Endothelial cell of umbilical vein (primary cell): Measurements from ENCODE around the gene THEMIS. TPM values are rescaled to one million over a fixed set of nuclear protein-coding genes. Genes with fewer than 3 reads are reported as not detected.

ENCODE experiments used
- BruUV-seq: library from RNA; stranded (reverse); fragments of 400-500 nt; replicated peaks from 2 replicates; lab custom pipeline; 2021; lab: Mats Ljungman, UMichigan
- CTCF ChIA-PET: fragments of 300-600, 350-600 bp; sonication (Branson Sonifier 250); formaldehyde crosslinking; loops from one replicate; lab custom pipeline; 2021; ENCODE audit warnings: antibody characterized with exemption, inconsistent platforms; lab: Charles Lee
- POLR2A ChIA-PET: fragments of 300-600, 350-600 bp; sonication (Branson Sonifier 250); formaldehyde crosslinking; loops from one replicate; lab custom pipeline; 2021; ENCODE audit warnings: antibody characterized with exemption, inconsistent platforms; lab: Charles Lee
- DNase-seq: peaks from one replicate; pipeline ENCODE4 v3.0.0-alpha.2; 2011; ENCODE audit warnings: low read depth, low spot score
- FAIRE-seq: peaks from 2 replicates; lab custom pipeline; 2011; peaks lifted over from hg19 to GRCh38; lab: Jason Lieb, UNC
- H2AFZ ChIP-seq: 2 replicates; pipeline ENCODE4 v1.6.0; 2012; ENCODE audit warnings: low read depth, low read length, control low read depth, inconsistent platforms
- H3K27ac ChIP-seq: 2 replicates; pipeline ENCODE4 v1.5.1; 2011; ENCODE audit warnings: low read depth, mild to moderate bottlenecking, control low read depth, low read length, moderate library complexity; ENCODE audit not compliant: insufficient read depth
- H3K27me3 ChIP-seq, 2 experiments: 2 replicates each; pipeline versions ENCODE4 v1.6.0 to v1.6.1; 2011; ENCODE audit warnings: low read length in 2 of 2, mixed read lengths in 1 of 2; ENCODE audit not compliant: control insufficient read depth in 2 of 2, insufficient read depth in 2 of 2
- H3K36me3 ChIP-seq, 2 experiments: 2 replicates in 1 of 2; 3 replicates in 1 of 2; pipeline ENCODE4 v1.5.1; 2011; ENCODE audit warnings: low read length in 2 of 2, mild to moderate bottlenecking in 1 of 2, moderate library complexity in 1 of 2; ENCODE audit not compliant: control insufficient read depth in 2 of 2, insufficient read depth in 2 of 2; ENCODE audit errors: extremely low read depth in 1 of 2
- H3K4me1 ChIP-seq: 3 replicates; pipeline ENCODE4 v1.5.1; 2011; ENCODE audit warnings: mild to moderate bottlenecking, low read length; ENCODE audit not compliant: control insufficient read depth, insufficient read depth; ENCODE audit errors: extremely low read depth
- H3K4me2 ChIP-seq: 2 replicates; pipeline ENCODE4 v1.6.1; 2011; ENCODE audit warnings: low read length, control low read depth, mixed read lengths; ENCODE audit not compliant: insufficient read depth
- H3K4me3 ChIP-seq, 3 experiments: fragments of 200-600 bp in 1 of 3; sonication (generic), shearing (Covaris generic) in 1 of 3; replicated peaks in 1 of 3; 2 replicates each; pipeline ENCODE4 v1.5.1; 2011 to 2016; ENCODE audit warnings: control low read depth in 3 of 3, low read length in 3 of 3, mild to moderate bottlenecking in 2 of 3, inconsistent platforms in 1 of 3, low read depth in 1 of 3, moderate library complexity in 1 of 3; ENCODE audit not compliant: insufficient read depth in 1 of 3
- H3K79me2 ChIP-seq: 2 replicates; pipeline ENCODE4 v1.6.0; 2012; ENCODE audit warnings: low read length, inconsistent platforms; ENCODE audit not compliant: control insufficient read depth, insufficient read depth
- H3K9ac ChIP-seq: replicated peaks from 2 replicates; pipeline ENCODE3; 2011; ENCODE audit warnings: low read length, control low read depth; ENCODE audit not compliant: insufficient read depth; ENCODE audit errors: extremely low read depth
- H3K9me1 ChIP-seq: replicated peaks from 3 replicates; pipeline ENCODE4 v1.6.0; 2011; ENCODE audit warnings: mild to moderate bottlenecking, low read length; ENCODE audit not compliant: control insufficient read depth, insufficient read depth; ENCODE audit errors: extremely low read depth
- H3K9me3 ChIP-seq: replicated peaks from 2 replicates; pipeline ENCODE4 v1.5.1; 2012; ENCODE audit warnings: low read length, inconsistent platforms; ENCODE audit not compliant: control insufficient read depth, insufficient read depth
- H4K20me1 ChIP-seq: replicated peaks from 2 replicates; pipeline ENCODE3; 2011; ENCODE audit warnings: mild to moderate bottlenecking, low read length; ENCODE audit not compliant: control insufficient read depth, insufficient read depth; ENCODE audit errors: extremely low read depth
- CTCF ChIP-seq, 2 donors: IDR thresholded peaks; 1 replicate in 1 of 2; 2 replicates in 1 of 2; pipeline ENCODE4 v1.5.1; 2011; ENCODE audit warnings: low read length in 2 of 2, mild to moderate bottlenecking in 2 of 2, moderate library complexity in 2 of 2, control low read depth in 1 of 2, inconsistent platforms in 1 of 2, low read depth in 1 of 2; ENCODE audit not compliant: insufficient read depth in 1 of 2; ENCODE audit errors: extremely low read depth in 1 of 2
- EZH2 ChIP-seq: IDR thresholded peaks from 2 replicates; pipeline ENCODE4 v1.6.1; 2012; ENCODE audit warnings: borderline replicate concordance, low read depth, mild to moderate bottlenecking, moderate library complexity, low read length, inconsistent platforms; ENCODE audit not compliant: severe bottlenecking
- FOS ChIP-seq: IDR thresholded peaks from 2 replicates; pipeline ENCODE4 v1.6.1; 2011; ENCODE audit warnings: mild to moderate bottlenecking, low read length, moderate library complexity, borderline replicate concordance; ENCODE audit not compliant: insufficient read depth
- GATA2 ChIP-seq: IDR thresholded peaks from 2 replicates; pipeline ENCODE4 v1.7.0; 2011; ENCODE audit warnings: low read depth, mild to moderate bottlenecking, moderate library complexity, mixed read lengths, low read length; ENCODE audit not compliant: insufficient read length, insufficient read depth
- JUN ChIP-seq: IDR thresholded peaks from 2 replicates; pipeline ENCODE4 v1.6.1; 2011; ENCODE audit warnings: borderline replicate concordance, low read depth; ENCODE audit not compliant: insufficient read length, insufficient read depth
- MYC ChIP-seq: IDR thresholded peaks from one replicate; pipeline ENCODE4 v1.6.1; 2011; ENCODE audit warnings: mild to moderate bottlenecking, low read depth, low read length
- POLR2A ChIP-seq: IDR thresholded peaks from 2 replicates; pipeline ENCODE4 v1.6.1; 2012; ENCODE audit warnings: low read depth, mild to moderate bottlenecking, control low read depth, low read length
- POLR2AphosphoS5 ChIP-seq: IDR thresholded peaks from 2 replicates; pipeline ENCODE4 v1.6.1; 2012; ENCODE audit warnings: low read depth, mild to moderate bottlenecking, control low read depth, low read length, moderate library complexity; ENCODE audit not compliant: insufficient read depth
- dilution Hi-C: fragments of 300-500 bp; cut with MboI; formaldehyde crosslinking; loops from one replicate; pipeline ENCODE4 v1.15.0; 2019; ENCODE audit warnings: low sequenced_read_pairs; ENCODE audit not compliant: extremely low pct_ligation_motif_present
- intact Hi-C: fragments of 100-400 bp; cut with micrococcal nuclease; formaldehyde crosslinking; loops from one replicate; pipeline ENCODE4 v1.10.0; 2022
- polyA plus RNA-seq, 4 experiments: library from polyadenylated mRNA; depleted of rRNA in 3 of 4; stranded (reverse) in 3 of 4; unstranded in 1 of 4; fragments of >200 nt; gene quantifications; 2 replicates each; pipeline versions ENCODE4 v1.2.1 to v1.2.3, GENCODE V29; 2011 to 2012; ENCODE audit warnings: missing spikeins in 1 of 4
- total RNA-seq: library from RNA; stranded (reverse); gene quantifications from 2 replicates; pipeline ENCODE4 v1.2.3, GENCODE V29; 2021
- TF ChIP-seq, protein P1 (sequence below): IDR thresholded peaks from 2 replicates; pipeline ENCODE4 v1.6.1; 2011; ENCODE audit not compliant: insufficient read depth, insufficient read length

The THEMIS gene
- total and polyA plus RNA-seq, 2 donors (not counting 3 experiments of a cell fraction or from before 2014, with no cell fraction given), result not detected

- POLR2A ChIA-PET, result no interaction called here
- Histone ChIP-seq H3K4me1 (no peaks in the 10 kb centered on the region), H3K27me3 (peaks cover 0 to 10% of the 10 kb centered on the region in 2 experiments), H3K4me3 (no peak overlapping the region), H3K36me3 (no peaks in the 10 kb centered on the region), H3K27ac (no peak overlapping the region), H4K20me1 (no peaks in the 10 kb centered on the region), H3K79me2 (no peaks in the 10 kb centered on the region), H3K9ac (no peak overlapping the region), H3K4me2 (no peak overlapping the region), H3K9me3 (no peaks in the 10 kb centered on the region), H2AFZ (no peak overlapping the region), H3K9me1 (no peaks in the 10 kb centered on the region)
- FAIRE-seq (no peak), DNase-seq (no peak)
- TF ChIP-seq GATA2, result no peak
- no peak for TF ChIP-seq FOS
- TF ChIP-seq POLR2AphosphoS5, result no peak
- no peak for TF ChIP-seq CTCF (IDR thresholded peaks at IDR 0.05; ENCODE audit: extremely low read depth in 1 of 2, insufficient read depth in 1 of 2, low read depth in 1 of 2, low read length in 2 of 2)
- no peak for TF ChIP-seq EZH2
- TF ChIP-seq JUN, result no peak
- TF ChIP-seq MYC, result no peak
- no peak for TF ChIP-seq POLR2A
- TF ChIP-seq, protein P1, sequence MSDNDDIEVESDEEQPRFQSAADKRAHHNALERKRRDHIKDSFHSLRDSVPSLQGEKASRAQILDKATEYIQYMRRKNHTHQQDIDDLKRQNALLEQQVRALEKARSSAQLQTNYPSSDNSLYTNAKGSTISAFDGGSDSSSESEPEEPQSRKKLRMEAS, result no peak
- CTCF ChIA-PET, result no interaction called here
- intact Hi-C loops, result no loop called here
- BruUV-seq, result no TSS peak
- dilution Hi-C loops, result no loop called here
These were observed 104.1 kb downstream of the THEMIS start for GRCh38 chr6:127796713-127797112.
